ENCODE measurements around the gene PDSS2. TPM values are rescaled to one million over a fixed set of nuclear protein-coding genes. Genes with fewer than 3 reads are reported as not detected.

PDSS2 gene
- total RNA-seq, 1 experiment from 2014 or later = 12.1 TPM

DNA sequence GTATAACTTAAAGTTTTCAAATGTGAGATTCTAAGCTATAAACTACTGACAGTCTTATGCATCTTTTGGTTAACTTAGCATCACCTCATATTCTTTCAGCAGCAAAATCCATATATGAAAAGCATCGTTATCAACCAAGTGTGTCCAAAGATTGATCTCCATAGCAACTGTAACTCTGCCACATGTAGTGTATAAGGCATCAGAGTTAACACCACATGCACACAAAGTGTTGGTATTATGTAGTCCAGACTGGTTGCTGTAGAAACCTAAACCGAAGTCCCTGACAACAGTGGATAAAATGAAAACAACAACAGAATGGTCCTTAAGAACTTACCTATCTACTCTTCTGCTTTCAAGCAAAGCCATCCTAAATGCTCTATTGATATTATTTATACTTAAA lies 39.6 kb downstream of the PDSS2 start:
- Histone ChIP-seq H3K23ac (ENCODE audit: insufficient read length, low read depth, low read length) (no peak overlapping the region), H2BK15ac (ENCODE audit: low read depth, low read length) (no peak overlapping the region), H3K27ac (ENCODE audit: insufficient read length, low read depth, low read length) (no peak overlapping the region), H2AK5ac (ENCODE audit: insufficient read length, low read length) (no peak overlapping the region), H3K9ac (ENCODE audit: extremely low read depth, insufficient read length, low read length) (no peak overlapping the region), H3K79me2 (ENCODE audit: insufficient read depth, low read length) (no peaks in the 10 kb centered on the region), H3K14ac (ENCODE audit: insufficient read depth, low read length) (no peak overlapping the region), H3K18ac (ENCODE audit: insufficient read length, low read depth, low read length) (no peak overlapping the region), H3K27me3 (ENCODE audit: insufficient read depth, low read length) (no peaks in the 10 kb centered on the region), H3K56ac (ENCODE audit: insufficient read length, low read depth, low read length) (no peak overlapping the region), H3K4me1 (ENCODE audit: insufficient read depth, low read length) (peaks cover under 1% of the 10 kb centered on the region; the same call in 1 of the 2 replicates), H2BK12ac (ENCODE audit: insufficient read length, low read depth, low read length) (no peak overlapping the region), H3T11ph (ENCODE audit: low read length) (no peak overlapping the region), H4K91ac (ENCODE audit: insufficient read length, low read depth, low read length) (no peak overlapping the region), H3K4me2 (ENCODE audit: insufficient read depth, insufficient read length, low read length) (no peak overlapping the region), H3K23me2 (ENCODE audit: insufficient read length, low read depth, low read length, poor library complexity, severe bottlenecking) (no peaks in the 10 kb centered on the region), H2AFZ (ENCODE audit: low read length) (no peak overlapping the region), H3K9me3 (ENCODE audit: control insufficient read depth, low read depth, low read length) (no peaks in the 10 kb centered on the region), H4K20me1 (ENCODE audit: control insufficient read depth, insufficient read depth, insufficient read length) (no peaks in the 10 kb centered on the region), H4K5ac (ENCODE audit: insufficient read length, low read depth, low read length) (no peak overlapping the region), H2BK5ac (ENCODE audit: insufficient read length, low read length) (no peak overlapping the region), H4K8ac (replicated peaks; ENCODE audit: insufficient read length, low read depth, low read length) (no peak overlapping the region), H3K79me1 (ENCODE audit: insufficient read depth, low read depth, low read length, poor library complexity, severe bottlenecking) (no peaks in the 10 kb centered on the region), H2BK120ac (ENCODE audit: low read depth, low read length, poor library complexity, severe bottlenecking) (no peak overlapping the region), H2BK20ac (ENCODE audit: low read depth, low read length, poor library complexity, severe bottlenecking) (no peak overlapping the region), H3K4ac (ENCODE audit: low read depth, low read length) (no peak overlapping the region)
- Mint-ChIP-seq H3K36me3 (ENCODE audit: insufficient read depth in 1 of 3, low read depth in 3 of 3) (peaks cover 0 to 3% (median 2%) of the 10 kb centered on the region in 3 experiments; a peak in 5 of 7 replicates), H3K27me3 (ENCODE audit: low read depth) (no peaks in the 10 kb centered on the region), H3K9me3 (peaks cover 4 to 5% of the 10 kb centered on the region in 2 experiments; a peak in 2 of 5 replicates), H3K4me1 (peaks cover 20 to 24% of the 10 kb centered on the region in 2 experiments), H3K4me3 (no peak overlapping the region), H3K27ac (no peak overlapping the region)
- no CpG with 5 or more reads among the region's 2 CpGs for WGBS (ENCODE audit: extremely low coverage, insufficient read length, low lambda C conversion rate)
- TF ChIP-seq, protein P1, sequence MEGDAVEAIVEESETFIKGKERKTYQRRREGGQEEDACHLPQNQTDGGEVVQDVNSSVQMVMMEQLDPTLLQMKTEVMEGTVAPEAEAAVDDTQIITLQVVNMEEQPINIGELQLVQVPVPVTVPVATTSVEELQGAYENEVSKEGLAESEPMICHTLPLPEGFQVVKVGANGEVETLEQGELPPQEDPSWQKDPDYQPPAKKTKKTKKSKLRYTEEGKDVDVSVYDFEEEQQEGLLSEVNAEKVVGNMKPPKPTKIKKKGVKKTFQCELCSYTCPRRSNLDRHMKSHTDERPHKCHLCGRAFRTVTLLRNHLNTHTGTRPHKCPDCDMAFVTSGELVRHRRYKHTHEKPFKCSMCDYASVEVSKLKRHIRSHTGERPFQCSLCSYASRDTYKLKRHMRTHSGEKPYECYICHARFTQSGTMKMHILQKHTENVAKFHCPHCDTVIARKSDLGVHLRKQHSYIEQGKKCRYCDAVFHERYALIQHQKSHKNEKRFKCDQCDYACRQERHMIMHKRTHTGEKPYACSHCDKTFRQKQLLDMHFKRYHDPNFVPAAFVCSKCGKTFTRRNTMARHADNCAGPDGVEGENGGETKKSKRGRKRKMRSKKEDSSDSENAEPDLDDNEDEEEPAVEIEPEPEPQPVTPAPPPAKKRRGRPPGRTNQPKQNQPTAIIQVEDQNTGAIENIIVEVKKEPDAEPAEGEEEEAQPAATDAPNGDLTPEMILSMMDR (conservative IDR thresholded peaks at IDR 0.05) = no peak
- no peak for DNase-seq
